Liver (tissue), 3 donors: ENCODE measurements around the gene MYOF.

Experiments used
- ATF3 ChIP-seq: IDR thresholded peaks from 2 replicates; pipeline ENCODE4 v1.6.1; 2016; ENCODE audit warnings: antibody characterized with exemption
- CTCF ChIP-seq: fragments of 150-350 bp; IDR thresholded peaks from 2 replicates; pipeline ENCODE4 v1.5.1; 2017; ENCODE audit warnings: improper control_type of control experiment, low read depth, low read length; ENCODE audit not compliant: missing input control
- EGR1 ChIP-seq, 2 donors: IDR thresholded peaks; 2 replicates each; pipeline ENCODE4 v1.6.1; 2016 to 2018; ENCODE audit warnings: antibody characterized with exemption in 2 of 2, low read depth in 2 of 2
- HNF4G ChIP-seq: IDR thresholded peaks from 2 replicates; pipeline ENCODE4 v1.6.1; 2016; ENCODE audit warnings: antibody characterized with exemption
- JUND ChIP-seq, 2 donors: IDR thresholded peaks; 2 replicates each; pipeline ENCODE4 v1.6.1; 2016; ENCODE audit warnings: antibody characterized with exemption in 2 of 2
- MAX ChIP-seq: IDR thresholded peaks from 2 replicates; pipeline ENCODE4 v1.6.1; 2016; ENCODE audit warnings: antibody characterized with exemption
- RAD21 ChIP-seq, 2 donors: IDR thresholded peaks; 2 replicates each; pipeline ENCODE4 v1.6.1; 2016; ENCODE audit warnings: antibody characterized with exemption in 2 of 2, mild to moderate bottlenecking in 2 of 2
- REST ChIP-seq: IDR thresholded peaks from 2 replicates; pipeline ENCODE4 v1.6.1; 2016; ENCODE audit warnings: antibody characterized with exemption, mild to moderate bottlenecking
- TAF1 ChIP-seq: conservative IDR thresholded peaks from 2 replicates; pipeline ENCODE4 v1.6.1; 2016; ENCODE audit warnings: antibody characterized with exemption, mild to moderate bottlenecking
- YY1 ChIP-seq: IDR thresholded peaks from 2 replicates; pipeline ENCODE4 v1.6.1; 2016; ENCODE audit warnings: antibody characterized with exemption, mild to moderate bottlenecking
- ZBTB33 ChIP-seq: IDR thresholded peaks from 2 replicates; pipeline ENCODE4 v1.6.1; 2016; ENCODE audit warnings: antibody characterized with exemption
- donor health status: healthy.
- donor health status: healthy.

- TF ChIP-seq ZBTB33, result no peak
- no peak for TF ChIP-seq REST
- no peak for TF ChIP-seq CTCF
- no peak for TF ChIP-seq EGR1 (IDR thresholded peaks at IDR 0.05; ENCODE audit: low read depth in 2 of 2)
- no peak for TF ChIP-seq TAF1
- TF ChIP-seq ATF3, result no peak
- no peak for TF ChIP-seq YY1
- no peak for TF ChIP-seq HNF4G
- no peak for TF ChIP-seq RAD21 (IDR thresholded peaks at IDR 0.05)
- TF ChIP-seq MAX, result no peak
- no peak for TF ChIP-seq JUND (IDR thresholded peaks at IDR 0.05)
These were observed 194.4 kb downstream of the MYOF start for GRCh38 chr10:93287775-93288174.
